GM21390 (cell line): ENCODE results near the gene MYH7B.

Source experiments
- ATAC-seq: cut with Tn5 transposase; IDR thresholded peaks from one replicate; pipeline ENCODE4 v1.9.1; 2021; ENCODE audit not compliant: unreplicated experiment

MYH7B gene

GRCh38 chr20:35004051-35004725 is 48.5 kb downstream of the MYH7B start:
- ATAC-seq: no peak

- no peak for ATAC-seq
Measured at GRCh38 chr20:35004749-35005462, 49.2 kb downstream of the MYH7B start.
